T-helper 2 cell treated with Interferon-gamma antibody and Interleukin-4, amounts not matched to agents 100 ng/mL and 5 ng/mL, for 36 hours (primary cell): ENCODE data around the gene CAPN12. TPM values are rescaled to one million over a fixed set of nuclear protein-coding genes. Genes with fewer than 3 reads are reported as not detected.

Source experiments
- intact Hi-C: fragments of 100-400 bp; cut with micrococcal nuclease; formaldehyde crosslinking; loops from one replicate; pipeline ENCODE4 v1.15.1; 2023
- total RNA-seq: library from RNA; stranded (reverse); gene quantifications from 2 replicates; pipeline ENCODE4 v1.2.3, GENCODE V29; 2022

The CAPN12 gene
- total RNA-seq, 1 donor from 2014 or later: 5.3 TPM

GRCh38 chr19:38697641-38698071, 46.6 kb downstream of the CAPN12 start:
- intact Hi-C loops: no loop called here

- intact Hi-C loops: no loop called here
Measured at GRCh38 chr19:38697197-38697596, 47.1 kb downstream of the CAPN12 start.

- intact Hi-C loops: no loop called here
Measured at GRCh38 chr19:38696729-38697055, 47.6 kb downstream of the CAPN12 start.

GRCh38 chr19:38695832-38696728, 48.2 kb downstream of the CAPN12 start:
- intact Hi-C loops: no loop called here

GRCh38 chr19:38695317-38695683, 49.0 kb downstream of the CAPN12 start:
- intact Hi-C loops: no loop called here

GRCh38 chr19:38693380-38694223, 50.7 kb downstream of the CAPN12 start:
- intact Hi-C loops: no loop called here

GRCh38 chr19:38692458-38693379, 51.6 kb downstream of the CAPN12 start:
- intact Hi-C loops: no loop called here

- intact Hi-C loops: no loop called here
Measured at GRCh38 chr19:38691938-38692457, 52.3 kb downstream of the CAPN12 start.

GRCh38 chr19:38690832-38691231, 53.4 kb downstream of the CAPN12 start:
- intact Hi-C loops: no loop called here

GRCh38 chr19:38690146-38690545, 54.1 kb downstream of the CAPN12 start:
- intact Hi-C loops: no loop called here

- intact Hi-C loops: loop anchor here (2.0 kb wide), 1 partner anchor 51 kb away; no protein-coding TSS in a partner anchor
Measured at GRCh38 chr19:38687837-38688378, 56.4 kb downstream of the CAPN12 start.

- intact Hi-C loops: loop anchor here (2.0 kb wide), 1 partner anchor 50 kb away; no protein-coding TSS in a partner anchor
Measured at GRCh38 chr19:38686530-38686888, 57.8 kb downstream of the CAPN12 start.

- intact Hi-C loops: loop anchor here (2.0 kb wide), 1 partner anchor 49 kb away; no protein-coding TSS in a partner anchor
Measured at GRCh38 chr19:38685666-38686529, 58.4 kb downstream of the CAPN12 start.

- intact Hi-C loops: no loop called here
Measured at GRCh38 chr19:38684862-38685665, 59.2 kb downstream of the CAPN12 start.

GRCh38 chr19:38684078-38684861, 60.0 kb downstream of the CAPN12 start:
- intact Hi-C loops: no loop called here

GRCh38 chr19:38683393-38684077, 60.7 kb downstream of the CAPN12 start:
- intact Hi-C loops: no loop called here

GRCh38 chr19:38682872-38683392, 61.3 kb downstream of the CAPN12 start:
- intact Hi-C loops: no loop called here
